ENCODE data around the gene FMNL3.

- TF ChIP-seq EZH2 (IDR thresholded peaks at IDR 0.05; ENCODE audit: insufficient read depth, low read length) (no peak), CTCF (IDR thresholded peaks at IDR 0.05; ENCODE audit: insufficient read depth, low read depth, low read length) (no peak)
These were observed 61.8 kb downstream of the FMNL3 start for GRCh38 chr12:49645146-49646039.

Data from astrocyte (in vitro differentiated cells and primary cell).